Measurements from ENCODE around the gene ACLY.
A peak's percentile ranks its signal among the peaks of the same experiment; 100 is the strongest.
"Not testable (repeated sequence)": the region's sequence is repeated elsewhere in the genome, so short reads cannot be mapped to it uniquely, and the experiment has no call there.

The ACLY gene

GRCh38 chr17:41891135-41892020 lies 27.4 kb downstream of the ACLY start:
- DNase-seq (ENCODE audit: low read depth, low spot score), result no peak
- no peak overlapping the region for H3K4me3 ChIP-seq (ENCODE audit: low read length)

GRCh38 chr17:41888332-41888965 lies 30.3 kb downstream of the ACLY start:
- H3K4me3 ChIP-seq (ENCODE audit: low read length), result no peak overlapping the region

GRCh38 chr17:41885733-41886132 lies 33.0 kb downstream of the ACLY start:
- no peak for DNase-seq (ENCODE audit: low read depth, low spot score)
- H3K4me3 ChIP-seq (ENCODE audit: low read length), result no peak overlapping the region

More at GRCh38 chr17:41888332-41888965, 30.3 kb downstream of the ACLY start:
- DNase-seq (ENCODE audit: low read depth, low spot score), result no peak

GRCh38 chr17:41882756-41883155 lies 36.0 kb downstream of the ACLY start:
- DNase-seq (ENCODE audit: low read depth, low spot score), result no peak
- no peak overlapping the region for H3K4me3 ChIP-seq (ENCODE audit: low read length)

- DNase-seq (ENCODE audit: low read depth, low spot score), result no peak
- no peak overlapping the region for H3K4me3 ChIP-seq (ENCODE audit: low read length)
These were observed 38.6 kb downstream of the ACLY start for GRCh38 chr17:41880130-41880529.

GRCh38 chr17:41874293-41874670 lies 44.5 kb downstream of the ACLY start:
- not testable (repeated sequence) for DNase-seq (ENCODE audit: low read depth, low spot score)

GRCh38 chr17:41873559-41874292 lies 45.0 kb downstream of the ACLY start:
- no peak for DNase-seq (ENCODE audit: low read depth, low spot score)
- H3K4me3 ChIP-seq (ENCODE audit: low read length), result no peak overlapping the region

More at GRCh38 chr17:41874293-41874670, 44.5 kb downstream of the ACLY start:
- H3K4me3 ChIP-seq (ENCODE audit: low read length), result not testable (repeated sequence)

- DNase-seq (ENCODE audit: low read depth, low spot score), result no peak
- no peak overlapping the region for H3K4me3 ChIP-seq (ENCODE audit: low read length)
These were observed 47.0 kb downstream of the ACLY start for GRCh38 chr17:41871789-41872188.

- no peak for DNase-seq (ENCODE audit: low read depth, low spot score)
- H3K4me3 ChIP-seq (ENCODE audit: low read length), result no peak overlapping the region
These were observed 48.1 kb downstream of the ACLY start for GRCh38 chr17:41870627-41871026.

GRCh38 chr17:41870097-41870496 lies 48.7 kb downstream of the ACLY start:
- H3K4me3 ChIP-seq (ENCODE audit: low read length), result no peak overlapping the region
- no peak for DNase-seq (ENCODE audit: low read depth, low spot score)

- DNase-seq (ENCODE audit: low read depth, low spot score), result no peak
These were observed 49.3 kb downstream of the ACLY start for GRCh38 chr17:41869426-41869825.

GRCh38 chr17:41868568-41868967 lies 50.2 kb downstream of the ACLY start:
- no peak overlapping the region for H3K4me3 ChIP-seq (ENCODE audit: low read length)
- no peak for DNase-seq (ENCODE audit: low read depth, low spot score)

More at GRCh38 chr17:41869426-41869825, 49.3 kb downstream of the ACLY start:
- H3K4me3 ChIP-seq (ENCODE audit: low read length), result no peak overlapping the region

- no peak for DNase-seq (ENCODE audit: low read depth, low spot score)
- H3K4me3 ChIP-seq (ENCODE audit: low read length), result peak overlapping the region; percentile 58
These were observed 53.2 kb downstream of the ACLY start for GRCh38 chr17:41865596-41865893.

GRCh38 chr17:41864836-41865595 lies 53.7 kb downstream of the ACLY start, which contains the start of gene KLHL11:
TSS of gene KLHL11 (minus strand) at chr17:41865423. CDS start at chr17:41865370, 53 bp downstream.
- H3K4me3 ChIP-seq (ENCODE audit: low read length), result peak within 1 kb of the TSS; percentile 90
- peak; percentile 71 for DNase-seq (ENCODE audit: low read depth, low spot score)

GRCh38 chr17:41864498-41864835 lies 54.3 kb downstream of the ACLY start:
- DNase-seq (ENCODE audit: low read depth, low spot score), result no peak
- peak overlapping the region; percentile 90 for H3K4me3 ChIP-seq (ENCODE audit: low read length)

- H3K4me3 ChIP-seq (ENCODE audit: low read length), result no peak overlapping the region; the same call in 1 of the 2 replicates
- DNase-seq (ENCODE audit: low read depth, low spot score), result peak; percentile 45
These were observed 55.5 kb downstream of the ACLY start for GRCh38 chr17:41863074-41863848.

- no peak overlapping the region for H3K4me3 ChIP-seq (ENCODE audit: low read length)
- DNase-seq (ENCODE audit: low read depth, low spot score), result no peak
These were observed 58.4 kb downstream of the ACLY start for GRCh38 chr17:41860254-41860931.

GRCh38 chr17:41851382-41851781 lies 67.4 kb downstream of the ACLY start:
- H3K4me3 ChIP-seq (ENCODE audit: low read length); DNase-seq (ENCODE audit: low read depth, low spot score): not testable (repeated sequence)
